ENCODE results near the gene FAAP20. TPM values are rescaled to one million over a fixed set of nuclear protein-coding genes. Genes with fewer than 3 reads are reported as not detected.

FAAP20 gene
- total and polyA plus RNA-seq, 7 donors = 28.4 to 58.0 (median 45.3) TPM

DNA sequence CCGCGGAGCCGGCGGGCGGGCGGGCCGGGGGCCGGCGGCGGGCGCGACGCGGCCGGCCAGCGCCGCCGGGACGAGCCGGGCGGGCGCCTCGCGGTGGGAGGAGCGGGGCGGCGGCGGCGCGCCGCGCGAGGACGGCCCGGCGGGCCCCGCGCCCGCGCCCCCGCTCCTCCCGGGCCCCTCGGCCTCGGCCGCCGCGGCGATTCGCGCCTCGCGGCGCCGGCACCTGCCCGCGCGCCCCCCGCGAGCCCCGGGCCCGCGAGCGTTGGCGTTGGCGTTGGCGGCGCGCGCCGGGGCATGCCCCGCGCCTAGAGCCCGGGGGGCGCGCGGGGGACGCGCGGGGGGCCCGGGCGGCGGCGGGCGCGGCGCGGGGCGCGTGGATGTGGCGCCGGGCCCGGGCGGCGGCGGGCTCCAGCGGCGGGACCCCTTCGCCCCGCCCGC, 33.6 kb upstream of the FAAP20 start, which contains the start of gene SKI:
SKI (plus strand) TSS at position 163 of the 438 bp plus-strand sequence. CDS start 448 bp downstream, outside the sequence.
- Histone ChIP-seq H3K9me3 (no peaks in the 10 kb centered on the region), H3K4me3 (peak within 1 kb of the TSS; percentile 72 to 88 (median 86)), H3K36me3 (no peaks in the 10 kb centered on the region), H3K4me1 (peaks cover 0 to 49% (median 44%) of the 10 kb centered on the region in 4 donors), H3K27me3 (no peaks in the 10 kb centered on the region), H3K27ac (peak within 1 kb of the TSS; percentile 98 to 100 (median 99))
- no peak for DNase-seq
- intact Hi-C loops (cut with DNase I) = no loop called here
- TF ChIP-seq EP300 (IDR thresholded peaks at IDR 0.05) = no peak
- TF ChIP-seq POLR2A (IDR thresholded peaks at IDR 0.05) = no peak
- no peak for TF ChIP-seq POLR2AphosphoS5 (IDR thresholded peaks at IDR 0.05)
- TF ChIP-seq CTCF (IDR thresholded peaks at IDR 0.05) = no peak
- WGBS, 2 donors = 1% methylated on average over 100 of the region's 100 CpGs

- DNase-seq = peak; percentile 99
- H3K9me3 ChIP-seq = no peaks in the 10 kb centered on the region
- peaks cover 0 to 42% (median 38%) of the 10 kb centered on the region in 4 donors for H3K4me1 ChIP-seq
- H3K27me3 ChIP-seq = no peaks in the 10 kb centered on the region
- no peaks in the 10 kb centered on the region for H3K36me3 ChIP-seq
- H3K27ac ChIP-seq = peak overlapping the region; percentile 98 to 100 (median 99)
- peak overlapping the region; percentile 72 to 88 (median 86) for H3K4me3 ChIP-seq
- intact Hi-C loops (cut with DNase I) = loop anchor here (1.0 kb wide), 1 partner anchor 13 kb away; no protein-coding TSS in a partner anchor
- TF ChIP-seq POLR2A (IDR thresholded peaks at IDR 0.05) (peak; percentile 30 to 36), EP300 (IDR thresholded peaks at IDR 0.05) (no peak), POLR2AphosphoS5 (IDR thresholded peaks at IDR 0.05) (peak; percentile 47 to 88 (median 74))
- WGBS, 2 donors = 0 to 1% methylated on average over 129 of the region's 129 CpGs
Observed at GRCh38 chr1:2227346-2228156, 33.0 kb upstream of the FAAP20 start.

GRCh38 chr1:2226525-2227345, 32.2 kb upstream of the FAAP20 start:
- H3K27me3 ChIP-seq = no peaks in the 10 kb centered on the region
- peak overlapping the region; percentile 72 to 88 (median 86) for H3K4me3 ChIP-seq
- TF ChIP-seq POLR2AphosphoS5 (IDR thresholded peaks at IDR 0.05) = no peak
- no peak for TF ChIP-seq POLR2A (IDR thresholded peaks at IDR 0.05)
- no peak for TF ChIP-seq EP300 (IDR thresholded peaks at IDR 0.05)
- TF ChIP-seq CTCF (IDR thresholded peaks at IDR 0.05) = no peak
- intact Hi-C loops (cut with DNase I) = loop anchor here (1.0 kb wide), 1 partner anchor 12 kb away; no protein-coding TSS in a partner anchor
- DNase-seq = peak; percentile 78
- H3K9me3 ChIP-seq = no peaks in the 10 kb centered on the region
- peak overlapping the region; percentile 98 to 100 (median 99) for H3K27ac ChIP-seq
- H3K4me1 ChIP-seq = peaks cover 0 to 34% (median 30%) of the 10 kb centered on the region in 4 donors
- H3K36me3 ChIP-seq = no peaks in the 10 kb centered on the region
- 15 to 22% methylated on average over 73 of the region's 73 CpGs for WGBS, 2 donors

DNA sequence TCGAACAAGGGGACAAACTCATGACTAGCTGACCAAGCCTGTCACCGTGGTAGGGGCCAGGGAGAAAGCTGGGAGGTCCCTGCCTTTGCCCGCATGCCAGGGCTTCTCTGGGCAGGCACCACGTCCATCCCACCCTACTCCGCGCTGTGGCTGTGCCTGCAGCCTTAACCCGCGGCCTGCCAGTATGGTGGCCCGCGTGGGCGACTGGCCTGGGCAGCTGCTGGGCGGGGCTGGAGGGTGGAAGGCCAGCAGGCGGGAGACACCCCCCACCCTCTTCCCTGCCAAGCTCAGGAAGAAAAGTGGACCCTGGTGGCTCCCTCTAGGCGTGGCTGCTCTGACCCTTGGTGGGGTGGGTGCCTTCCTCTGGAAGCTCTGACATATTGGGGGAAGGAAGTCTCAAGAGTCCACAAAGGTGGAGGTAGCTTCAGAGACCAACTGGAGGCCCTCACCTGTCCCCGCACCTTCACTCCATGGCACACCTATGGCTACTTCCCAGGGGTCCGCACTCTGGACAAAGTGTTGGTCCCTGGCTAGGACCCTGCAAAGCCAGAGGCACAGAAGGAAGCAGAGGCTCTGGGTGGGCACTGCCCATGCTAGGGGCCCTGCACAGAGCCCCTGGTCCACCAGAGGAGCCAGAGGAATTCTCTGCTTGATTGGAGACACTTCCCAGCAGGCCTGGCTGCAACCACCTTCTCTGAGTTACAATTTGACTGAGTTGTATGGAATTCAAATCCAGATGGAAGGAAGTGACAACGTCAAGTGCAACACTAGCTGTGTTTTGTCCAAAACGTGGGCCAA, 30.3 kb upstream of the FAAP20 start:
- Histone ChIP-seq H3K36me3 (no peaks in the 10 kb centered on the region), H3K4me3 (no peak overlapping the region), H3K27ac (no peak overlapping the region), H3K4me1 (peaks cover 0 to 15% (median 13%) of the 10 kb centered on the region in 4 donors), H3K9me3 (no peaks in the 10 kb centered on the region), H3K27me3 (no peaks in the 10 kb centered on the region)
- DNase-seq = no peak
- TF ChIP-seq POLR2A (IDR thresholded peaks at IDR 0.05) (no peak), POLR2AphosphoS5 (IDR thresholded peaks at IDR 0.05) (no peak), EP300 (IDR thresholded peaks at IDR 0.05) (no peak), CTCF (IDR thresholded peaks at IDR 0.05) (no peak)
- WGBS, 2 donors = 81 to 91% methylated on average over 18 of the region's 18 CpGs
- intact Hi-C loops (cut with DNase I) = no loop called here

Data from sigmoid colon (tissue), 7 donors.